ENCODE measurements around the gene SNW1.

Gene SNW1

DNA sequence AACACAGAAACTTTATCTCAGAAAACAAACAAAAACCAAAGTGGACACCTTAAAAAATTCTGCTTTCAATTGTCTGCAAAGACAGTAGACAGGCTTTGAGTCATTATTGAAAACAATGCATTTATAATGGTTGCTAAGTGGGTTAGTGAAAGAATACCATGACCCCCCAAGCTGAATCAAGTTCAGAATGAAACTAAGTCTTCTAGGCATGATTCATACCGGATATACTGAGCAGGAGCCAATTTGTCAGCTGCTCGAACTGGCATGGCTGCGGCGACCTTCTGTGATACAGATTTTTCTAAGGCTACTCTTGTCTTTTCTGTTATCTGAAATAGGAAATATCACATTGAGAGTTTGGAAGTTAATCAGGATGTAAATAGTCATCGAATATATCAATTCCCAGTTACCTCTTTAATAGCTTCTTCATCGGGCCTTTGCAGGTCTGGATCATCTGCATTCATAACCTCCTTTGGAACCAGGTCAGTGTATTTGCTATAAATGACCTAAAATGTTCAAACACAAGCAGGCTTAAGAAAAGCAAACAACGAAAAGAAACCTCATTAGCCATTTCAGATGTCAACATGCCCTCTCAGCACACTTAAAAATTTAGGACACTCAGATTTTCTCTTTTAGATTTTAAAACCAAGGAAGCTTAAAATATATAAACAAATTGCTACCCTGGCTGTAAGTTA lies 22.3 kb downstream of the SNW1 start:
- TF ChIP-seq CTCF (IDR thresholded peaks at IDR 0.05; ENCODE audit: unreplicated experiment in 3 of 3): no peak
- Mint-ChIP-seq H3K27ac (no peak overlapping the region), H3K9me3 (no peaks in the 10 kb centered on the region), H3K36me3 (ENCODE audit: low read depth) (peaks cover 68% of the 10 kb centered on the region), H3K27me3 (ENCODE audit: low read depth) (no peaks in the 10 kb centered on the region), H3K4me1 (no peaks in the 10 kb centered on the region), H3K4me3 (no peak overlapping the region)

DNA sequence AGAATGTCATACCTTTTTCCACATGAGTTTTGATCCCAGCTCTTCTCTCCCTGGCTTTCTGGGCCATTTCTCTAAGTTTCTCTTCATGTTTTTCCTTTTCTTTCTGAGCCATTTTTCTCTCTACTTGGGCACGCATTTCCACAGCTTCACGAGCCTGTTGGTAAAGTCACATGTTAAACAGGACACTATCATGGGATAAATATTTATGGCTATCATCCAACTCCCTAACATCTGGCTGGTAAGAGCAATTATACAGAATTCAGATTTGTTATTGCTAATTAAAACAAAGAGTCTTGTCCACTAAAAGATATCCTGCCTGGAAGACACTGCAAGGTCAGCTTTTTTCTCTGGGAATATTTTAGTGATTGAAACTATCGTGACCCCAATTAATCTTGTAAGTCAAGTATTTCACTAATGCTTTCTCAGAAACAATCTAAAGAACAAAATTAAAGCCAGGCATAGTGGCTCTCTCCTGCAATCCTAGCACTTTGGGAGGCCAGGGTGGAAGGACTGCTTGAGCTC lies 29.9 kb downstream of the SNW1 start:
- Mint-ChIP-seq H3K27me3 (ENCODE audit: low read depth) (no peaks in the 10 kb centered on the region), H3K27ac (no peak overlapping the region), H3K4me1 (no peaks in the 10 kb centered on the region), H3K9me3 (no peaks in the 10 kb centered on the region), H3K4me3 (no peak overlapping the region), H3K36me3 (ENCODE audit: low read depth) (peaks cover 82% of the 10 kb centered on the region)
- TF ChIP-seq CTCF (IDR thresholded peaks at IDR 0.05; ENCODE audit: unreplicated experiment in 3 of 3): no peak

DNA sequence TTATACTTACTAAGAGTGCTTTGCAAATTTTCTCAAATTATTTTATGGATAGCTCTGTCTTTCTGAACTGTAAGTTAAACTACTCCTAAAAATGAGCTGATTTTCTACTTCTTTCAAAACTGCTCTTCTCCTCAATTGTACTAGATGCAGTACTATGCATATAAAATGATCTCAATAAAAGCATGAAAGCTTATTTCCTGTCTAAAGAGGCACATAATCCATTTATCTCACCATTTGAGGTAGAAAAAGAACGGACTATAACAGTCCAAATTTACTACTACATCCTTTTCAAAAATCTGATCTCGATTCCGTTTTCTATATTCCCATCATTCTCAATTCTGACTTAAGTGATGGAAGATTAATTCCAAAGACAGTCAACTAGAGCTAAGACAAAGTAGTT lies 38.7 kb downstream of the SNW1 start:
- Mint-ChIP-seq H3K27ac (no peak overlapping the region), H3K36me3 (ENCODE audit: low read depth) (peaks cover 82% of the 10 kb centered on the region), H3K9me3 (no peaks in the 10 kb centered on the region), H3K27me3 (ENCODE audit: low read depth) (no peaks in the 10 kb centered on the region), H3K4me3 (no peak overlapping the region), H3K4me1 (no peaks in the 10 kb centered on the region)
- TF ChIP-seq CTCF (IDR thresholded peaks at IDR 0.05; ENCODE audit: unreplicated experiment in 3 of 3): no peak

DNA sequence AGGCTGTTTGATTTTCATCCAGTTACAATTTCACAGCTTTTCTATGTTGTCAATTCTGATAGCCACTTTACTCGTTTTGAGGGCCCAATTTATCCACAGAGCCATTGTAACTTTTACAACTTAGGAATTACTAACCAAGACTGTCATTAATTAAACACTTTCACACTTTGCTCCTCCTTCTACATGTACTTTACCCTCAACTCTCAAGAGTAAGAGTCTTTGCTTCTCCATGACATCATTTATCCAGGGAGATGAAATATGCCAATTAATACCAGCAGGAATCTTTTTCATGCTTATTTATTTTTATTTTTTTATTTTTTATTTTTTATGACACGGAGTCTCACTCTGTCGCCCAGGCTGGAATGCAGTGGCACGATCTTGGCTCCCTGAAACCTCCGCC lies 39.5 kb downstream of the SNW1 start:
- no peak overlapping the region for H3K4me3 Mint-ChIP-seq
- H3K36me3 Mint-ChIP-seq (ENCODE audit: low read depth): peaks cover 78% of the 10 kb centered on the region
- H3K27ac Mint-ChIP-seq: peak overlapping the region in 1 of 3 experiments; percentile 40
- TF ChIP-seq CTCF (IDR thresholded peaks at IDR 0.05; ENCODE audit: unreplicated experiment in 3 of 3): no peak
- H3K27me3 Mint-ChIP-seq (ENCODE audit: low read depth): no peaks in the 10 kb centered on the region
- H3K4me1 Mint-ChIP-seq: no peaks in the 10 kb centered on the region
- no peaks in the 10 kb centered on the region for H3K9me3 Mint-ChIP-seq

GRCh38 chr14:77717608-77718305 lies 43.2 kb downstream of the SNW1 start:
- TF ChIP-seq CTCF (IDR thresholded peaks at IDR 0.05; ENCODE audit: unreplicated experiment in 3 of 3): no peak

More at GRCh38 chr14:77717608-77718305, 43.2 kb downstream of the SNW1 start:
- no peak overlapping the region for H3K4me3 Mint-ChIP-seq
- H3K27me3 Mint-ChIP-seq (ENCODE audit: low read depth): no peaks in the 10 kb centered on the region
- H3K4me1 Mint-ChIP-seq: no peaks in the 10 kb centered on the region
- peaks cover 66% of the 10 kb centered on the region for H3K36me3 Mint-ChIP-seq (ENCODE audit: low read depth)
- H3K9me3 Mint-ChIP-seq: no peaks in the 10 kb centered on the region
- H3K27ac Mint-ChIP-seq: no peak overlapping the region
